ENCODE measurements around the gene HOXC6.

Gene HOXC6

DNA sequence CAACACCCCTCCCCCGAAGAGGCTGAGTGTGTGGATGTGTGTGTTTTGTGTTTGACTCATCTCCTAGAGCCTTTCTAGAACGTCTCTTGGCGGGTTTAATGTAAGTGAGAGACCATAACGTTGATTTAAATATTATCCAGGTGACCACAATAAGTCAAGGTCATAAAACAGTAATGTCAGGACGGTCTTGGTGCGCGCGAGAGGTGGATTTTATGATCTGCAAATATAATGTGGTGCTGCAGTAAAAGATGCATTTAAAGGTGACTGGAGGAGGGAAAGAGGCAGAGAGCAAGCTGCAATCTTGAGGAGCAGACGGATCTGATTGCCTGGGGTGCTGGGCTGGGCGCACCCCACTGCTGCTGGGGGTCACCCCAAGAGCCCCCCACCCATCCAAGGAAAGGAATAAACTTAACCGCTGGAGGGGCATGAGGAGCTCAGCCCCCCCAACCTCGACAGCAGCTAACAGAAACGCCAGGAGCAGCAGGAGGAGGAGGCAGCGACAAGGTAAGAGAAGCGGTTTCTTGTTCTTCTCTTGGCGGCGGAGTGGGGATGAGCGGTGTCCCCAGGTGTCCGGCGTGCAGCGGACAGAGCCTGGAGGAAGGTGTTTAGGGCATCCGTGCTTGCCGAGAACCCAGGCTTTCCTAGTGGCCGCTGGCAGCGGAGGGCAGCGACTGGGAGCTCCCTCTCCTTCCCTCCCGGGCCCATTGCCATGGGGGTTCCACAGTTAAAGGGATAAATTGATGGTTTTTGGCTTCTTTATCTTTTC is 37.7 kb upstream of the HOXC6 start:
- no peak for DNase-seq

DNA sequence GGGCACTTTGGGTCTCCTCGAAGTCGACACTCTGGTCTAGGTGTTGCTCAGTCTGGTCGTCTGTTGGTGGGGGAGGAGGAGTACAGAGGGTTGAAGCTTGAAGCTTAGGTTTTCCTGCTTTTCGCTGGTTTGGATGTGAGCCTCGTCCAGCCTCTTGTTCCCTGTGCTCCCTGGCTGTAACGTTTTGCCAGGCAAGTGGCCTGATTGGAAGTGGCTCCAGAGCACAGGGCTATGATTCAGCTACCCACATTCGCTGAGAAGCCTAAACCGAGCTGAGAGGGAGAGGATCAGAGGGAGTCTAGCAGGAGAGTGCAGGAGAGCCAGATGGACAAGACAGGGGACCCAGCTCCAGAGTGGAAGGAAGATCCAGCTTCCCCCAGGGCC is 37.2 kb upstream of the HOXC6 start:
- DNase-seq, result no peak

- no peak for DNase-seq
Measured at GRCh38 chr12:53992377-53992889, 35.8 kb upstream of the HOXC6 start.

DNA sequence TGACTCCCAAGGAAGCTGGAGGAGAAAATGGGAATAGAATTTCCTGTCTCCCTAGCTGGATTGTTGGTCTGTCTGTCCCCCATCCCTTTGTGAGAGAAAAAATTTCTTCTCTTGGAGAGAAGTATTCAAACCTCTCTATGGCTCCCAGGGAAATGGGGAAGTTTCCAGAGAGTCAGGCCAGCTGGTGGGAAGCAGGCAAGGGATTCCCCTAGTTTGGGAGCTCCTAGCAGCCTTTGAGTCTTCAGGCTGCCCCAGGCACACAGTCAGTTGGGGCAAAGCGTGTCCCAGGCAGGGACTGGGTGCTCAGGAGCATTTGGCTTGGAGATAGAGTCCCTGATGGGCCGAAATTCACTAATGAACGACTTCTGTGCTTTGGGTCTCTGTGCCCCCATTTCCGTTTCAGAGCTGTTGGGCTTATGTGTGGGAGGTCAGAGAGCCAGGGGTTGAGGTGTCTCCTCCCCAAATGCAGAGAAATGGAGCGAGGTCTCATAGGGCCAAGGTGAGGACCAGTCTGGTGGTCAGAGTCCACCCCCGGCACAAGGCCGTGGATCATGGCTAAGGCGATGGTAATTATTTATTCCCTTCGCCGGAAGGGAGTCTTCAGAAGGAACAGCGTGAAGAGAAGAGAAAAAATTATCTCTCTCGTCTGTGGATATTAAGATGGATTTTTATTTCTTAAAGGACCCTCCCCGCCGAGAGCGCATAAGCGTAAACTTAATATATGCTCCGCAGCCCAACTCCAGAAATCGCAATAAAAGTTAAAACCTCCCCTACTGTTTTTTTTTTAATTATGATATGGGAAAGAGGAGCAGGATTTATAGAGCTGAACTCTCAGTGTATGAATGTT is 34.9 kb upstream of the HOXC6 start:
- DNase-seq, result no peak

- no peak for DNase-seq
Measured at GRCh38 chr12:53994009-53994263, 34.3 kb upstream of the HOXC6 start.

GRCh38 chr12:53994264-53995001 is 33.8 kb upstream of the HOXC6 start:
- no peak for DNase-seq

DNA sequence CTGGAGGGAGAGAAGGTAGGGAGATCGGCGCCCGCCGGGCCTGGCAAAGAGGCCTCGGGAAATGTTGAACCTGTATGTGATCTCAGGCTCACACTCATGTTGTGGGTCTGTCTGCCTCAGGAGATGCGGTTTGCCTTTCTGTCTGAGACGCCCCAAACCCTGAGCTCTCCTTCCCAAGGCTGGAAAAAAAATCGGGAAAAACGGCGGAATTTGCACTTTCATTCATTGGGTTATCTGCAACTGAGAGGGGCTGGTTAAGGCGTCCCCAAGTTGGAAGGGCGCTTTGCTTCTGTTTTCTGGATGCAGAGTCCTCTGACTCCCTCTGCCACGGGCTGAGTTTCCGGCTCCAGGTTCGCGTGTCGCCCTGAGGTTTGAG is 33.2 kb upstream of the HOXC6 start:
- DNase-seq, result no peak

GRCh38 chr12:53995378-53996239 is 32.6 kb upstream of the HOXC6 start:
- peak; percentile 86 for DNase-seq

DNA sequence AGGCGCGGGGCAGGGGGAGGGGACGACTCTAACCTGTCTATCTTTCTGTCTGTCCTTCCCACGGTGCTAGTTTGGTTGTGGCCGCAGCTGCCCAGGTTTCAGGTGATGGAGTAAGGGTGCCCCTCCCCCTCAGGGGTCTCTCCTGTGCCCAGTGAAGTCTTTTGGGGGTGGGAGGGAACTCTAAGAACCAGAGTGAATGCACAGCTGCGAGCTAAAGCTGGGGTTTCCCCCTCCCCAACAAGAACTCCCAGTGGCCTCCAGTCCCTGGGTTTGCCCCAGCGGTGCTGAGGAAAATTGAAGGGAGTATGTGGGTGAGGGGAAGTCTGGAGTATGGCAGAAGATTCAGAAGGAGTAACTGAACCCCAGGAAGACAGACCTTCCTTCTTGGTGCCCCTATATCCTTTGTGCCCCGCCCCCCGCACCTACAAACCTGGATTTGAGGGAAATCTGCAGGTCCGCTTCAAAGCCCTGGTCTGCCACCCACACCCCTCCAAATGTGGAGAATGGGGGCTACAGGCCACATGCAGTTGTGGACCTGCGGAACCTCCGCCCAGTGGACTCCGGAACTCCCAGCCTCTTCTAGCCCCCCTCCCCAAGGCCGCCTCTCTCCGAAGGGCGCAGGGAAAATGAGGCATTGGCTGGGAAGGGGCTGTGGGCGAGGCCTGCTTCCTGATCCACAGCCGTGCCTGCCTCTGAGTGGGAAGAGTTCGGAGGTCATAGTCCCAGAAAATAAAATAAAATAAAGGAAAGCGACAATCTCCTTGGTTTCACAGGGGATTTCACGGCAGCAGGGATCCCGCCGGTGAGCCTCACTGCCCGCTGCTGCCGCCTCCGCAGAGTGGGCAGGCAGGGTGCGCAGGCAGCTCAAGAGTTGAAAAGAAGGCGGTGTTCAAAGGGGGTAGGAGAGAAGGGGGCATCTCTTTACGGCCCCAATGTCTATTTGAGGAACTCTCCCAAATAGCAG is 31.7 kb upstream of the HOXC6 start:
- DNase-seq, result no peak

DNA sequence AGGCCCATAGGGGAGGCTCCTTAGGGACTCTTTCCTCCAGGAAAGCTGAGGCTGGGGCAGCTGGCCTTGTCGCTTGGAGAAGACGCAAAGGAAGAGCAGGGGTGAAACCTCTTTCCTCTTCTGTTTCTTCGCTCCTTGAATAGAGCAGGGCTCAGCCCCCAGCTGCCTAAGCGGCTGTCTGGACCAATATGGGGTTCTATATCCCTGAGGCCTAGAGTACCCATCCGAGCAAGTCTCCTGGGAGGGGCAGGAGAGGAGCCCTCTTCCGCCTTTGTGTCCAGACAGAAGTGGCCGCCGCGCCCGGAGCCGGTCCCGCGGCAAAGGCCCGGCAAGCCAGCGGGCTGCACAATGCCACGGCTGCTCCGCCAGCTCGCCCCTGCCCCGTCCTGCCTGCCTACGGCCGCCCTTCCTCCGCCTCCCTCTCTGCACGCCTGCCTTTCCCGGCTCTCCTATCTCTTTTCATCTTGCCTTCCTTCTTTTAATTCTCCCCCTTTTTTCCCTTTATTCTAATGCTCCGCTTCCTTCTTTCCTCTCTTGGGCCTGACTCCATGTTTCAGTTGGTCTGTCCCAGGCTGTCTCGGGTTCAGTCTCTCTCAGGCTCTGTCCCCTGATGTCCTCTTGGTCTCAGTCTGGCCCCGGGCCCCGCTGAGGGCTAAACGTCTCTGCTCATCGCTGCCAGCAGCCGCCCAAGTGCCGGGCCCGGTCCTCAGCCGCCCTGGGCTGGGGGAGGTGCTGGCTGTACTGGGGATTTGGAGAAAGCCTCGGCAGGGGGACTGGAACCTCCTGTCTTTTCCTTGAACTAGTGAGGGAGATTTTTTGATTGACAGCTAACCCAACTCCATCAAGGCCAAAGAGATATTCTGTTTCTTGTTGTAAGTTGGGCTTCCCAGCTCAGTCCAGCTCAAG is 30.8 kb upstream of the HOXC6 start:
- no peak for DNase-seq

DNA sequence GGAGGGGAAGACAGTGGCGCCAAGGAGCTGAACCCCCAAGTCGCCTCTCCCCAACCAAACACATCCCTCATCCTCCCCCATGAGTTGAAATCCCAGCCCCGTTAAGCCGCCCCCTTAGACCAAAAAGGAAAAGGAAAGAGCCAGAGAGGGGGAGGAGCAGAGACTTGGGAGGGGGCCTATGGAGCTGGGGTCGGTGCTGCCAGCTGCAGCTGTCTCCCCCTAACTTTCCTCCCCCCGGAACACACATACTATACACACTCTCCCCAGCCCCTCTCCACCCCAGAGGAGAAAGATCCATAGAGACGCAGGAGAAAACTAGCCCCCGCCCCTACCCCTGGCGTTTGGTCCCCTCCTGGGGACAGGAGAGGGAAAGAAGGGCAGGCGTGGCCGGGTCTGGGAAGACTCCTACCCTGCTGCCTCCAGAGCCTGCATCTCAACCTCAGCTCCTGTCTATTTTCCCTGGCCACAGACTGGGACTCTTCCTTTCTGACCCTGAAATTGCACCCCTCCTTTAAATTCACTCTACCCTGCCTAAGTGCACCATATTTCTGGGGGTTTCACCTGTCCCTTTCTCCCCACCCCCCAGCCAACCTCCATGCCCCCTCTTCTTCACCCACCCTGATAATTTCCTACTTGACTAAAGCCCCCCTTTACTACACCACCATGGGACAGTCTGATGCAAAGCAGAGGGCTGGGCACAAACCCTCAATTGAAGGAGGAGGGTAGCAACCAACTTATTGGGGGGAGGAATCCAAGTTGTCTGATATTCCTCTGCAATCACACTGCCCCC is 29.9 kb upstream of the HOXC6 start:
- no peak for DNase-seq

GRCh38 chr12:53998900-53999236 is 29.4 kb upstream of the HOXC6 start:
- no peak for DNase-seq

GRCh38 chr12:53999559-54000115 is 28.6 kb upstream of the HOXC6 start:
- peak; percentile 84 for DNase-seq

DNA sequence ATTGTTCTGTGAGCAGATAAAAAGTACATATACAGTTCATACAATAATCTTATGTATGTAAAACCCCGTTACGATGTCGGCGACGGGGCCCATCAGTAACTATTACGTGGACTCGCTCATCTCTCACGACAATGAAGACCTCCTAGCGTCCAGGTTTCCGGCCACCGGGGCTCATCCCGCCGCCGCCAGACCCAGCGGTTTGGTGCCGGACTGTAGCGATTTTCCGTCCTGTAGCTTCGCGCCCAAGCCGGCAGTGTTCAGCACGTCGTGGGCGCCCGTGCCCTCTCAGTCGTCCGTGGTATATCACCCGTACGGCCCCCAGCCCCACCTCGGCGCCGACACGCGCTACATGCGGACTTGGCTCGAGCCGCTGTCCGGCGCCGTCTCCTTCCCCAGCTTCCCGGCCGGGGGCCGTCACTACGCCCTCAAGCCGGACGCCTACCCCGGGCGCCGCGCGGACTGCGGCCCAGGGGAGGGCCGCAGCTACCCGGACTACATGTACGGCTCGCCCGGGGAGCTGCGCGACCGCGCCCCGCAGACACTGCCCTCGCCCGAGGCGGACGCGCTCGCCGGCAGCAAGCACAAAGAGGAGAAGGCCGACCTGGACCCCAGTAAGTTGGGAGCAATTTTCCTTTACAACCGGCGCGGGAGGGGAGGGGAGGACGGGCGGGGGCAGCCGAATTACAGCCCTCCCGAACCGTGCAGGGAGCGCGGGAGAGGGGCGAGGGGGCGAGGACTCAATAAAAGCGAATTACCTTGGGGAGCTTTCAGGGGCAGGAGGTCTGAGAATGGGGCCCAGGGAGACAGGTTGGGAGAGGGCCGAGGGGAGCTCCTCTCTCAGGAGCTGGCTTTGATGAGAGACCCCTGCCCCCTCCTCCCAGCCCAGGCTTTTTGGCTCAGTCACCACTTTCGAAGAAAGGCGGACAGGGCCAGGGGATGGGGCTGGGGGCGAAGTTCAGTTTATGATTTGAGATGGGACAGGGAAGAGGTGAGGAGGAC is 27.8 kb upstream of the HOXC6 start, which contains the start of gene HOXC9:
TSS of gene HOXC9 (plus strand) at position 46 of the 999 bp plus-strand sequence. CDS start at position 74, 28 bp downstream.
- DNase-seq, result no peak

- DNase-seq, result no peak
Measured at GRCh38 chr12:54001283-54002187, 26.7 kb upstream of the HOXC6 start.

DNA sequence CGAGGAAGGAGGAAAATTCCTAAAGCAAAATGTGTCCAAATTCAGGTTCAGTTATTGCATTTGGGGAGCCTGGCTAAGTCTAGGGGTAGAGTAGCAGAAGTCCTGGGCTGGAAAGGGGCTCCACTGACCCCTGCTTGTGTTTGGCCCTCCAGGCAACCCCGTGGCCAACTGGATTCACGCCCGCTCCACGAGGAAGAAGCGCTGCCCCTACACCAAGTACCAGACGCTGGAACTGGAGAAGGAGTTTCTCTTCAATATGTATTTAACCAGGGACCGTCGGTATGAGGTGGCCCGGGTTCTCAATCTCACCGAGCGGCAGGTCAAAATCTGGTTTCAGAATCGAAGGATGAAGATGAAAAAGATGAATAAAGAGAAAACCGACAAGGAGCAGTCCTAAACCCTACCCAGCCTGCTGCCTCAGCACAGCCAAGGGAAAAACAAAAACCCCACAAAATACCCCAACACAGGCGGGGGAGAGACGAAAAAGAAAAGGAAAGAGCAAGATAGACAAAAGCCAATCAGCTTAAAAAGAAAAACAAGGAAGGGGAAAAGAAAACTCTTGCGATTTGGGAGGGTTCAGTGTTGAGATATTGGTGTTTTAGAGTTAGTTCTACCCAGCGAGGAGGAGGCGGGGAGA is 25.8 kb upstream of the HOXC6 start:
- DNase-seq, result no peak
